GM12878 (cell line): ENCODE measurements around the gene FOSB.

ENCODE experiments used
- CBFB ChIP-seq: IDR thresholded peaks from 2 replicates; pipeline ENCODE4 v1.6.1; 2016; ENCODE audit warnings: antibody characterized with exemption, low read depth
- CHD4 ChIP-seq: fragments of 200-600 bp; sonication (generic); IDR thresholded peaks from 2 replicates; pipeline ENCODE4 v1.6.1; 2016; ENCODE audit warnings: mild to moderate bottlenecking
- EZH2 ChIP-seq: IDR thresholded peaks from 2 replicates; pipeline ENCODE4 v1.6.1; 2012; ENCODE audit warnings: low read depth, mild to moderate bottlenecking, control low read depth, inconsistent platforms, low read length, borderline replicate concordance; ENCODE audit not compliant: control insufficient read depth
- FOS ChIP-seq: IDR thresholded peaks from 3 replicates; pipeline ENCODE4 v1.6.1; 2011; ENCODE audit warnings: borderline replicate concordance; ENCODE audit not compliant: insufficient read length; ENCODE audit errors: extremely low read depth
- HCFC1 ChIP-seq: fragments of 150-350 bp; IDR thresholded peaks from 2 replicates; pipeline ENCODE4 v1.6.1; 2014; ENCODE audit warnings: low read length
- NBN ChIP-seq: fragments of 450-650 bp; IDR thresholded peaks from 2 replicates; pipeline ENCODE4 v1.6.1; 2016
- TF ChIP-seq, protein P1 (sequence below), 3 experiments: IDR thresholded peaks in 2 of 3; conservative IDR thresholded peaks in 1 of 3; 2 replicates each; pipeline ENCODE4 v1.5.1; 2011; ENCODE audit warnings: low read depth in 3 of 3, low read length in 3 of 3, mild to moderate bottlenecking in 3 of 3, control low read depth in 2 of 3, moderate library complexity in 2 of 3, inconsistent platforms in 1 of 3, mixed read lengths in 1 of 3; ENCODE audit not compliant: control insufficient read depth in 2 of 3, insufficient read depth in 1 of 3; ENCODE audit errors: extremely low read depth in 1 of 3
- TF ChIP-seq, protein P2 (sequence below): fragments of 450-650 bp; IDR thresholded peaks from 2 replicates; pipeline ENCODE4 v1.6.1; 2017; ENCODE audit warnings: mild to moderate bottlenecking
- TF ChIP-seq, protein P3 (sequence below): IDR thresholded peaks from 2 replicates; pipeline ENCODE4 v1.6.1; 2012; ENCODE audit warnings: improper control_type of control experiment, low read depth, low read length; ENCODE audit not compliant: insufficient replicate concordance

DNA sequence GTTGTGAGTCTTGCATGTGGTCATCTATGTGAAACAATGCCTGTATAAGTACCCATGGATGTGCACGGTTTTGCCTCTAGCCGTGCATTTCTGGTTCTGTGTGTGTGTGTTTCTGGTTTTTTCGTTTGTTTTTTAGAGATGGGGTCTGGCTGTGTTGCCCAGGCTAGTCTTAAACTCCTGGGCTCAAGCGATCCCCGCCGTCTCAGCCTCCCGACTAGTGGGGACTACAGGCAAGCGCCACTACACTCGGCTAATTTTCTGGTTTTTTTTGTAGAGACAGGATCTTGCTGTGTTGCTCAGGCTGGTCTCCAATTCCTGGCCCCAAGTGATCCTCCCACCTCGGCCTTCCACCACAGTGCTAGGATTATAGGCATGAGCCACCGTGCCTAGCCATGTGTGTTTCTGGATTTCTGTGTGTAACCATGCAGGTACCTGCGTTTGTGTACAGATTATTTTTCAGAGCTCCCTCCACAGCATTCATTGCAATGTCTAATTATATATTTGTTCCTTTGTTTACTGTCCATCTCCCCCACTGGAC is 15.9 kb upstream of the FOSB start:
- TF ChIP-seq CHD4 (no peak), NBN (no peak), FOS (no peak), HCFC1 (no peak), CBFB (no peak), EZH2 (no peak)
- TF ChIP-seq, protein P1, sequence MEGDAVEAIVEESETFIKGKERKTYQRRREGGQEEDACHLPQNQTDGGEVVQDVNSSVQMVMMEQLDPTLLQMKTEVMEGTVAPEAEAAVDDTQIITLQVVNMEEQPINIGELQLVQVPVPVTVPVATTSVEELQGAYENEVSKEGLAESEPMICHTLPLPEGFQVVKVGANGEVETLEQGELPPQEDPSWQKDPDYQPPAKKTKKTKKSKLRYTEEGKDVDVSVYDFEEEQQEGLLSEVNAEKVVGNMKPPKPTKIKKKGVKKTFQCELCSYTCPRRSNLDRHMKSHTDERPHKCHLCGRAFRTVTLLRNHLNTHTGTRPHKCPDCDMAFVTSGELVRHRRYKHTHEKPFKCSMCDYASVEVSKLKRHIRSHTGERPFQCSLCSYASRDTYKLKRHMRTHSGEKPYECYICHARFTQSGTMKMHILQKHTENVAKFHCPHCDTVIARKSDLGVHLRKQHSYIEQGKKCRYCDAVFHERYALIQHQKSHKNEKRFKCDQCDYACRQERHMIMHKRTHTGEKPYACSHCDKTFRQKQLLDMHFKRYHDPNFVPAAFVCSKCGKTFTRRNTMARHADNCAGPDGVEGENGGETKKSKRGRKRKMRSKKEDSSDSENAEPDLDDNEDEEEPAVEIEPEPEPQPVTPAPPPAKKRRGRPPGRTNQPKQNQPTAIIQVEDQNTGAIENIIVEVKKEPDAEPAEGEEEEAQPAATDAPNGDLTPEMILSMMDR (IDR thresholded peaks at IDR 0.05 in 2 of 3, conservative IDR thresholded peaks at IDR 0.05 in 1 of 3; ENCODE audit: control insufficient read depth in 2 of 3, extremely low read depth in 1 of 3, insufficient read depth in 1 of 3, low read depth in 3 of 3, low read length in 3 of 3): no peak
- TF ChIP-seq, protein P2, sequence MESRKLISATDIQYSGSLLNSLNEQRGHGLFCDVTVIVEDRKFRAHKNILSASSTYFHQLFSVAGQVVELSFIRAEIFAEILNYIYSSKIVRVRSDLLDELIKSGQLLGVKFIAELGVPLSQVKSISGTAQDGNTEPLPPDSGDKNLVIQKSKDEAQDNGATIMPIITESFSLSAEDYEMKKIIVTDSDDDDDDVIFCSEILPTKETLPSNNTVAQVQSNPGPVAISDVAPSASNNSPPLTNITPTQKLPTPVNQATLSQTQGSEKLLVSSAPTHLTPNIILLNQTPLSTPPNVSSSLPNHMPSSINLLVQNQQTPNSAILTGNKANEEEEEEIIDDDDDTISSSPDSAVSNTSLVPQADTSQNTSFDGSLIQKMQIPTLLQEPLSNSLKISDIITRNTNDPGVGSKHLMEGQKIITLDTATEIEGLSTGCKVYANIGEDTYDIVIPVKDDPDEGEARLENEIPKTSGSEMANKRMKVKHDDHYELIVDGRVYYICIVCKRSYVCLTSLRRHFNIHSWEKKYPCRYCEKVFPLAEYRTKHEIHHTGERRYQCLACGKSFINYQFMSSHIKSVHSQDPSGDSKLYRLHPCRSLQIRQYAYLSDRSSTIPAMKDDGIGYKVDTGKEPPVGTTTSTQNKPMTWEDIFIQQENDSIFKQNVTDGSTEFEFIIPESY: no peak
- TF ChIP-seq, protein P3, sequence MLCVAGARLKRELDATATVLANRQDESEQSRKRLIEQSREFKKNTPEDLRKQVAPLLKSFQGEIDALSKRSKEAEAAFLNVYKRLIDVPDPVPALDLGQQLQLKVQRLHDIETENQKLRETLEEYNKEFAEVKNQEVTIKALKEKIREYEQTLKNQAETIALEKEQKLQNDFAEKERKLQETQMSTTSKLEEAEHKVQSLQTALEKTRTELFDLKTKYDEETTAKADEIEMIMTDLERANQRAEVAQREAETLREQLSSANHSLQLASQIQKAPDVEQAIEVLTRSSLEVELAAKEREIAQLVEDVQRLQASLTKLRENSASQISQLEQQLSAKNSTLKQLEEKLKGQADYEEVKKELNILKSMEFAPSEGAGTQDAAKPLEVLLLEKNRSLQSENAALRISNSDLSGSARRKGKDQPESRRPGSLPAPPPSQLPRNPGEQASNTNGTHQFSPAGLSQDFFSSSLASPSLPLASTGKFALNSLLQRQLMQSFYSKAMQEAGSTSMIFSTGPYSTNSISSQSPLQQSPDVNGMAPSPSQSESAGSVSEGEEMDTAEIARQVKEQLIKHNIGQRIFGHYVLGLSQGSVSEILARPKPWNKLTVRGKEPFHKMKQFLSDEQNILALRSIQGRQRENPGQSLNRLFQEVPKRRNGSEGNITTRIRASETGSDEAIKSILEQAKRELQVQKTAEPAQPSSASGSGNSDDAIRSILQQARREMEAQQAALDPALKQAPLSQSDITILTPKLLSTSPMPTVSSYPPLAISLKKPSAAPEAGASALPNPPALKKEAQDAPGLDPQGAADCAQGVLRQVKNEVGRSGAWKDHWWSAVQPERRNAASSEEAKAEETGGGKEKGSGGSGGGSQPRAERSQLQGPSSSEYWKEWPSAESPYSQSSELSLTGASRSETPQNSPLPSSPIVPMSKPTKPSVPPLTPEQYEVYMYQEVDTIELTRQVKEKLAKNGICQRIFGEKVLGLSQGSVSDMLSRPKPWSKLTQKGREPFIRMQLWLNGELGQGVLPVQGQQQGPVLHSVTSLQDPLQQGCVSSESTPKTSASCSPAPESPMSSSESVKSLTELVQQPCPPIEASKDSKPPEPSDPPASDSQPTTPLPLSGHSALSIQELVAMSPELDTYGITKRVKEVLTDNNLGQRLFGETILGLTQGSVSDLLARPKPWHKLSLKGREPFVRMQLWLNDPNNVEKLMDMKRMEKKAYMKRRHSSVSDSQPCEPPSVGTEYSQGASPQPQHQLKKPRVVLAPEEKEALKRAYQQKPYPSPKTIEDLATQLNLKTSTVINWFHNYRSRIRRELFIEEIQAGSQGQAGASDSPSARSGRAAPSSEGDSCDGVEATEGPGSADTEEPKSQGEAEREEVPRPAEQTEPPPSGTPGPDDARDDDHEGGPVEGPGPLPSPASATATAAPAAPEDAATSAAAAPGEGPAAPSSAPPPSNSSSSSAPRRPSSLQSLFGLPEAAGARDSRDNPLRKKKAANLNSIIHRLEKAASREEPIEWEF: no peak
